B cell (primary cell): ENCODE results near the gene ACBD4. TPM values are rescaled to one million over a fixed set of nuclear protein-coding genes. Genes with fewer than 3 reads are reported as not detected.

Experiments used
- ATAC-seq: fragments of 200-7000 bp; cut with Tn5 transposase; one replicate; pipeline ENCODE4 v1.10.0; 2021; ENCODE audit warnings: low read depth, mild to moderate bottlenecking, moderate number of reproducible peaks, moderate library complexity
- CTCF ChIA-PET: fragments of 350-600 bp; sonication (Branson Sonifier 250); formaldehyde crosslinking; loops from one replicate; lab custom pipeline; 2021; ENCODE audit warnings: antibody characterized with exemption, inconsistent platforms; lab: Charles Lee
- POLR2A ChIA-PET: fragments of 350-600 bp; sonication (Branson Sonifier 250); formaldehyde crosslinking; loops from one replicate; lab custom pipeline; 2021; ENCODE audit warnings: antibody characterized with exemption; lab: Charles Lee
- DNase-seq: peaks from one replicate; pipeline ENCODE4 v3.0.0; 2013
- H2AFZ ChIP-seq: 2 replicates; pipeline ENCODE4 v1.6.1; 2012; ENCODE audit warnings: mild to moderate bottlenecking, low read depth, low read length; ENCODE audit not compliant: insufficient read depth, poor library complexity, severe bottlenecking
- H3K27ac ChIP-seq, 2 donors: 1 replicate in 1 of 2; 2 replicates in 1 of 2; pipeline ENCODE4 v1.5.1; 2012 to 2013; ENCODE audit warnings: low read length in 2 of 2, mild to moderate bottlenecking in 2 of 2, moderate library complexity in 1 of 2
- H3K27me3 ChIP-seq, 4 experiments: fragments of 200-600 bp in 1 of 4; sonication (generic) in 1 of 4; replicated peaks in 1 of 4; 1 replicate in 2 of 4; 2 replicates in 2 of 4; pipeline versions ENCODE4 v1.6.1 to v1.7.0; 2013 to 2016; ENCODE audit warnings: low read length in 3 of 4, mild to moderate bottlenecking in 2 of 4, mixed read lengths in 1 of 4, moderate library complexity in 1 of 4; ENCODE audit not compliant: insufficient read depth in 4 of 4, control insufficient read depth in 3 of 4; ENCODE audit errors: control extremely low read depth in 1 of 4
- H3K36me3 ChIP-seq, 2 experiments: replicated peaks in 1 of 2; 1 replicate in 1 of 2; 2 replicates in 1 of 2; pipeline versions ENCODE4 v1.6.1 to v1.7.1; 2013; ENCODE audit warnings: low read length in 1 of 2; ENCODE audit not compliant: insufficient read depth in 2 of 2, control insufficient read depth in 1 of 2; ENCODE audit errors: control extremely low read depth in 1 of 2, extremely low read depth in 1 of 2
- H3K4me1 ChIP-seq, 2 donors: fragments of 200-600 bp in 1 of 2; sonication (generic) in 1 of 2; 1 replicate in 1 of 2; 2 replicates in 1 of 2; pipeline versions ENCODE4 v1.5.1 to v1.6.1; 2013 to 2017; ENCODE audit warnings: low read length in 2 of 2; ENCODE audit not compliant: control insufficient read depth in 2 of 2, insufficient read depth in 2 of 2
- H3K4me2 ChIP-seq: replicated peaks from 2 replicates; pipeline ENCODE3; 2012; ENCODE audit warnings: mild to moderate bottlenecking, low read depth, low read length; ENCODE audit not compliant: poor library complexity, severe bottlenecking
- H3K4me3 ChIP-seq, 5 experiments: fragments of 200-600 bp in 1 of 5; sonication (generic) in 1 of 5; 1 replicate in 3 of 5; 2 replicates in 2 of 5; pipeline versions ENCODE4 v1.5.1 to v1.7.0; 2011 to 2016; ENCODE audit warnings: low read length in 4 of 5, mild to moderate bottlenecking in 4 of 5, low read depth in 2 of 5, control low read depth in 1 of 5, moderate library complexity in 1 of 5; ENCODE audit not compliant: insufficient read depth in 1 of 5; ENCODE audit errors: control extremely low read depth in 1 of 5, extremely low read depth in 1 of 5
- H3K79me2 ChIP-seq: fragments of 200-600 bp; sonication (generic); one replicate; pipeline ENCODE4 v1.6.0; 2016; ENCODE audit warnings: low read length; ENCODE audit not compliant: control insufficient read depth, insufficient read depth
- H3K9ac ChIP-seq: fragments of 200-600 bp; sonication (generic); 2 replicates; pipeline ENCODE4 v1.6.1; 2017; ENCODE audit warnings: mild to moderate bottlenecking, low read length, moderate library complexity
- H3K9me3 ChIP-seq, 3 donors: one replicate each; pipeline versions ENCODE4 v1.6.1 to v1.7.1; 2013; ENCODE audit warnings: low read length in 2 of 3; ENCODE audit not compliant: control insufficient read depth in 2 of 3, insufficient read depth in 1 of 3; ENCODE audit errors: control extremely low read depth in 1 of 3
- H4K20me1 ChIP-seq: 2 replicates; pipeline ENCODE4 v1.6.0; 2012; ENCODE audit warnings: mild to moderate bottlenecking, low read length; ENCODE audit not compliant: insufficient read depth, control insufficient read depth, poor library complexity, severe bottlenecking
- H3K27ac Mint-ChIP-seq: one replicate; pipeline ENCODE4 v1.8.0; 2021; ENCODE audit warnings: mixed read lengths
- H3K27me3 Mint-ChIP-seq: one replicate; pipeline ENCODE4 v1.8.0; 2021; ENCODE audit warnings: mixed read lengths
- H3K4me1 Mint-ChIP-seq: one replicate; pipeline ENCODE4 v1.8.0; 2021; ENCODE audit warnings: mixed read lengths
- H3K4me3 Mint-ChIP-seq: one replicate; pipeline ENCODE4 v1.8.0; 2021; ENCODE audit warnings: mixed read lengths
- H3K9me3 Mint-ChIP-seq: one replicate; pipeline ENCODE4 v1.8.0; 2022; ENCODE audit warnings: mixed read lengths; ENCODE audit not compliant: insufficient read depth
- CTCF ChIP-seq: fragments of 200-600 bp; IDR thresholded peaks from one replicate; pipeline ENCODE4 v1.8.0; 2022; ENCODE audit warnings: antibody characterized with exemption, mild to moderate bottlenecking
- EZH2 ChIP-seq: IDR thresholded peaks from 2 replicates; pipeline ENCODE4 v1.6.1; 2012; ENCODE audit warnings: borderline replicate concordance, low read depth, mild to moderate bottlenecking, moderate library complexity, low read length; ENCODE audit not compliant: insufficient read depth, poor library complexity, severe bottlenecking
- WGBS: methylation state at CpG from one replicate; pipeline ENCODE4 v1.1.5; 2013; ENCODE audit warnings: missing lambda C conversion rate; ENCODE audit not compliant: insufficient coverage; 5-methylcytosine and 5-hydroxymethylcytosine counted together
- intact Hi-C: fragments of 100-400 bp; cut with micrococcal nuclease; formaldehyde crosslinking; loops from one replicate; pipeline ENCODE4 v1.10.0; 2022
- polyA plus RNA-seq: library from polyadenylated mRNA; depleted of rRNA; stranded (reverse); fragments of >200 nt; gene quantifications from 2 replicates; pipeline ENCODE4 v1.2.3, GENCODE V29; 2012
- total RNA-seq, 2 donors: library from RNA; stranded (reverse); fragments of 120-200 nt in 1 of 2; gene quantifications; 1 replicate in 1 of 2; 2 replicates in 1 of 2; pipeline versions ENCODE4 v1.2.3 to v1.2.4, GENCODE V29; 2013 to 2022

The ACBD4 gene
- total and polyA plus RNA-seq, 2 donors (not counting 1 experiment from before 2014, with no cell fraction given), result 36.8 to 39.4 TPM

GRCh38 chr17:45101883-45102811 is 33.3 kb upstream of the ACBD4 start:
- Histone ChIP-seq H3K36me3 (peaks cover 3 to 82% of the 10 kb centered on the region in 2 experiments), H3K27ac (no peak overlapping the region), H3K9ac (no peak overlapping the region), H3K27me3 (no peaks in the 10 kb centered on the region), H3K4me2 (no peak overlapping the region), H3K4me1 (no peaks in the 10 kb centered on the region), H4K20me1 (no peaks in the 10 kb centered on the region), H3K4me3 (no peak overlapping the region), H3K79me2 (no peaks in the 10 kb centered on the region), H2AFZ (no peak overlapping the region), H3K9me3 (no peaks in the 10 kb centered on the region)
- intact Hi-C loops, result no loop called here
- TF ChIP-seq EZH2, result no peak
- TF ChIP-seq CTCF, result no peak
- POLR2A ChIA-PET, result interaction anchor here (0.6 kb wide), 1 partner anchor 8 kb away, joined by 3 read pairs; no protein-coding TSS in a partner anchor
- 92% methylated on average over 12 of the region's 12 CpGs for WGBS
- H3K4me3 Mint-ChIP-seq, result no peak overlapping the region
- H3K9me3 Mint-ChIP-seq, result no peaks in the 10 kb centered on the region
- ATAC-seq (no peak), DNase-seq (no peak)
- H3K4me1 Mint-ChIP-seq, result peaks cover 5% of the 10 kb centered on the region
- H3K27me3 Mint-ChIP-seq, result no peaks in the 10 kb centered on the region
- H3K27ac Mint-ChIP-seq, result peak overlapping the region; percentile 11
- CTCF ChIA-PET, result interaction anchor here (1.5 kb wide), 1 partner anchor 16 kb away, joined by 5 read pairs; no protein-coding TSS in a partner anchor

GRCh38 chr17:45102856-45103255 is 32.6 kb upstream of the ACBD4 start:
- 94% methylated on average over 7 of the region's 9 CpGs for WGBS
- no peaks in the 10 kb centered on the region for H3K27me3 ChIP-seq
- CTCF ChIA-PET, result interaction anchor here (1.5 kb wide), 1 partner anchor 16 kb away, joined by 5 read pairs; no protein-coding TSS in a partner anchor

More at GRCh38 chr17:45102856-45103255, 32.6 kb upstream of the ACBD4 start:
- no peak overlapping the region for H3K4me3 Mint-ChIP-seq
- ATAC-seq, result no peak
- intact Hi-C loops, result no loop called here
- Histone ChIP-seq H2AFZ (no peak overlapping the region), H3K9me3 (no peaks in the 10 kb centered on the region), H3K4me2 (no peak overlapping the region), H3K79me2 (no peaks in the 10 kb centered on the region), H3K27ac (no peak overlapping the region), H3K4me3 (no peak overlapping the region), H3K4me1 (no peaks in the 10 kb centered on the region), H3K9ac (no peak overlapping the region), H3K36me3 (peaks cover 3 to 81% of the 10 kb centered on the region in 2 experiments), H4K20me1 (no peaks in the 10 kb centered on the region)
- H3K27ac Mint-ChIP-seq, result no peak overlapping the region
- POLR2A ChIA-PET, result no interaction called here
- no peaks in the 10 kb centered on the region for H3K9me3 Mint-ChIP-seq
- no peaks in the 10 kb centered on the region for H3K27me3 Mint-ChIP-seq
- no peak for DNase-seq
- TF ChIP-seq CTCF (no peak), EZH2 (no peak)
- peaks cover 5% of the 10 kb centered on the region for H3K4me1 Mint-ChIP-seq
